GM19328 (cell line): ENCODE measurements around the gene HS3ST3A1.

Experiments
- ATAC-seq: cut with Tn5 transposase; IDR thresholded peaks from one replicate; pipeline ENCODE4 v1.9.1; 2021; ENCODE audit warnings: mild to moderate bottlenecking, moderate library complexity; ENCODE audit not compliant: unreplicated experiment

Gene HS3ST3A1

DNA sequence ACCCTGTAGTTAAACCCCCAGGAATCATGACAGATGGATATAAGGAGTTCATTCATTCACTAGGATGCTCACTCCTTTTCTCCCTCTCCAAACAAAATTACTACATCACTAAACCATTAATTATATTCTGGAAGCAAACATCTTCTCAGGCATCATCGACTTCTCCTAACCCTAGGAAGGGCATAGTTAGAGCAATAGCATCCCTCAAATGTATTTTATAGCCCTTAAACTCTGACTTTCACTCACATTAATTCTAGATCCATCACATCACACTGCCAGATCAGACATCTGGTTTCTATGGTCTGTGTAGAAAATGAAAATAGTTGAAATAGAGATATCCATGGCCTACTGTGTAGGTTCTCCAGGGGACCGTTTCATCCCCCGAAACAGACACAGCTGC, 143.9 kb downstream of the HS3ST3A1 start:
- ATAC-seq = no peak
